Tibial nerve (tissue), 3 donors: ENCODE results near the gene ADK.

ENCODE experiments used
- CTCF ChIP-seq, 5 experiments: fragments of 200-600 bp in 3 of 5; fragments of 450-650 bp in 2 of 5; sonication (generic) in 3 of 5; IDR thresholded peaks; one replicate each; pipeline ENCODE4 v1.5.1; 2016 to 2019; ENCODE audit warnings: antibody characterized with exemption in 5 of 5, mild to moderate bottlenecking in 3 of 5, moderate library complexity in 2 of 5
- POLR2A ChIP-seq, 2 donors: fragments of 450-650 bp; IDR thresholded peaks; one replicate each; pipeline ENCODE4 v1.6.1; 2017; ENCODE audit warnings: antibody characterized with exemption in 2 of 2, mild to moderate bottlenecking in 2 of 2, moderate library complexity in 2 of 2

- TF ChIP-seq CTCF (IDR thresholded peaks at IDR 0.05): no peak
- TF ChIP-seq POLR2A (IDR thresholded peaks at IDR 0.05): no peak
These were observed 15.6 kb upstream of the ADK start for GRCh38 chr10:74135452-74135851.
